IPS-18a (cell line): ENCODE results near the gene XAGE3.
"Not testable (repeated sequence)": the region's sequence is repeated elsewhere in the genome, so short reads cannot be mapped to it uniquely, and the experiment has no call there.

ENCODE experiments used
- H3K27ac ChIP-seq: one replicate; pipeline ENCODE4 v1.5.1; 2013; ENCODE audit warnings: low read length
- H3K27me3 ChIP-seq: one replicate; pipeline ENCODE4 v1.6.1; 2013; ENCODE audit warnings: mild to moderate bottlenecking, low read length; ENCODE audit not compliant: control insufficient read depth, insufficient read depth
- H3K36me3 ChIP-seq: one replicate; pipeline ENCODE4 v1.6.1; 2013; ENCODE audit warnings: low read depth, low read length; ENCODE audit not compliant: control insufficient read depth
- H3K4me1 ChIP-seq: one replicate; pipeline ENCODE4 v1.6.1; 2013; ENCODE audit warnings: low read depth, low read length; ENCODE audit not compliant: control insufficient read depth
- H3K4me3 ChIP-seq: one replicate; pipeline ENCODE4 v1.5.1; 2013; ENCODE audit warnings: low read length
- H3K9ac ChIP-seq: one replicate; pipeline ENCODE4 v1.6.1; 2013; ENCODE audit warnings: mild to moderate bottlenecking, low read length, moderate library complexity
- H3K9me3 ChIP-seq: one replicate; pipeline ENCODE4 v1.6.1; 2013; ENCODE audit warnings: low read depth, low read length; ENCODE audit not compliant: control insufficient read depth

The XAGE3 gene, protein sequence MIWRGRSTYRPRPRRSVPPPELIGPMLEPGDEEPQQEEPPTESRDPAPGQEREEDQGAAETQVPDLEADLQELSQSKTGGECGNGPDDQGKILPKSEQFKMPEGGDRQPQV

GRCh38 chrX:52867610-52868348 lies at the start of gene XAGE3:
XAGE3 (minus strand) TSS chrX:52868083; CDS start chrX:52867133, 950 bp downstream.
- Histone ChIP-seq H3K27me3 (no peaks in the 10 kb centered on the region), H3K27ac (no peak within 1 kb of the TSS), H3K4me1 (no peaks in the 10 kb centered on the region), H3K36me3 (no peaks in the 10 kb centered on the region), H3K4me3 (no peak within 1 kb of the TSS), H3K9me3 (peaks cover 4% of the 10 kb centered on the region), H3K9ac (no peak within 1 kb of the TSS)

DNA sequence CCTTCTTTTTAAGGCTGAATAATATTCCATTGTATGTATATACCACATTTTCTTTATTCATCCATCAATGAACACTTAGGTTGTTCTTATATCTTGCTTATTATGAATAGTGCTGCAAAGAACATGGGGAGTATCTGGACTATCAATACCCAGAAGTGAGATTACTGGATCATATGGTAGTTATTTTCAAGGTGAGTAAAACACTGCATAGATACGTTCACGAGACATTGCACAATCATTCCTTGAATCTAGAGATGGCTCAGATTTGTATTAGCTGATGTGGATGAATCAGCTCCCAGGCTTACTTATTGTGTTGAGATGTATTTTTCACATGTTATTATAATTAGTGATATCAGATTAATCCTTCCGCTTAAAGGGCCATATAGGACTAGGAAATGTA lies 46.8 kb upstream of the XAGE3 start:
- not testable (repeated sequence) for H3K27me3 ChIP-seq, H3K4me1 ChIP-seq, H3K27ac ChIP-seq, H3K9me3 ChIP-seq, H3K9ac ChIP-seq, H3K36me3 ChIP-seq, H3K4me3 ChIP-seq

DNA sequence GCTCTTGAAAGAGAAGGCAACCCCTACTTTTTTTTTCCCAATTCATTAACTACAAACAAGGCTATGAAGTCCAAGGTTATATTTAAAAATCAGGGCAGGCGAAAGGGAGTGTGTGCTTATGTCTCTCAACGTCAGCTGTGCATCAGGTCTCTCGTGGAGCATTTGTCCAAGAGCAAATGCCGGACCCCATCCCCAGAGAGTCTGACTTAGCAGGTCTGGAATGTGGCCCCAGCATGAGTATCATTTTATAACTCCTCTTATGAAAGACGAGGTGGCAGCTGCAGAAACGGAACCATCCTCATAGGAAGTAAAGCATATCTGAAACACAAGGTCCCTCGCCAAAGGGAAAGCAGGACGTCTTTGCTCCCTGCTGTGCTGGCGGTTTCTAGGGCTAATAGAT lies 45.8 kb upstream of the XAGE3 start:
- H3K27ac ChIP-seq = not testable (repeated sequence)

DNA sequence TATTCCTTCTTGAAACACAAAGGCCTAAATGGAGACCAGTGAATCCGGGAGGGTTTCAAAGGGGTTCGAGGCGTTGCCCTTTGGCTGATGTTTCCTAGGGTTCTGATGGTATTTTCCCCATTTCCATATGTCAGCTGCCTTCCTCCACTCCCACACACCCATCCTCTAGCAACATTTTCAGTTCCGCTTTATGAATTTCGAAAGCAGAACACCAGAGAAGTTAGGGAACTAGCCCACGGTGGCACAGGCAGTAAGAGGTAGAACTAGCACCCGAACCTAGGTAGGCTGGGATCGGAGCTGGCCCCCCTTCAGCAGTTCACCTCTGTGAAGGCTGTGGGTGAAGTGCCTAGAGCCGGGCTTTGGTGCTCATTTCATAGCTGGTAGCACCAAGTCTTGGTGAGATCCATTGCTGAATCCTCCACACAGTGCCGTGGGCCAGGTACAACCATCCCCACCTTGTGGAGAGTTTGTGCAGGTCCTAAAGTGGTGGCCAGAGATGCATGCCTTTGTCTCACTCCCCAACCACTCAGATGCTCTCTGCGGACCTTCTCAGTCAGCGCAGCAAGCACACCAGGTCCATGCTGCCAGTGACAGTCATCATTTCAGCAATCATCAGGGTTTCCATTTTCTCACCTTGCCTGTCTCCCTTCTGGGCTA lies 41.6 kb upstream of the XAGE3 start:
- not testable (repeated sequence) for H3K27me3 ChIP-seq, H3K4me3 ChIP-seq, H3K27ac ChIP-seq, H3K9me3 ChIP-seq, H3K36me3 ChIP-seq, H3K9ac ChIP-seq, H3K4me1 ChIP-seq

More for the DNA sequence above, 45.8 kb upstream of the XAGE3 start:
- H3K4me3 ChIP-seq, H3K27me3 ChIP-seq, H3K9me3 ChIP-seq, H3K36me3 ChIP-seq, H3K4me1 ChIP-seq, H3K9ac ChIP-seq: not testable (repeated sequence)

GRCh38 chrX:52907900-52908299 lies 40.0 kb upstream of the XAGE3 start:
- H3K27me3 ChIP-seq, H3K9ac ChIP-seq, H3K27ac ChIP-seq, H3K4me3 ChIP-seq, H3K9me3 ChIP-seq, H3K4me1 ChIP-seq, H3K36me3 ChIP-seq: not testable (repeated sequence)

GRCh38 chrX:52907137-52907536 lies 39.3 kb upstream of the XAGE3 start:
- H3K9ac ChIP-seq, H3K4me1 ChIP-seq, H3K27ac ChIP-seq, H3K4me3 ChIP-seq, H3K9me3 ChIP-seq, H3K36me3 ChIP-seq, H3K27me3 ChIP-seq: not testable (repeated sequence)

DNA sequence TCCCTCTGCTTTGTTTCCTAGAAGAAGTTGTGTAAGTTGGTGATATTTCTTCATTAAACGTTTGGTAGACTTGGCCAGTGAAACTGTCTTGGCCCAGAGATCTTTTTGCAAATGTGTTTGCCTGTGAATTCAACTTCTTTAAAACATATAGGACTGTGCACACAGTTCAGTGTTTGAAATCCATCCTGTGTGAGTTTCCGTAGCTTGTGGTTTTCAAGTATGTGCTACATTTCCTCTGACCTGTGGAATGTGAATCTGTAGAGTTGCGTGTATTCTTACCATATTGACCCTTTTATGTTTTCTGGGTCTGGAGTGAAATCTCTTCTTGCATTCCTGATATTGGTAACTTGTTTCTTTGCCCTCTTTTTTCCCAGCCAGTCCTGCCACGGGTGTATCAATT lies 38.2 kb upstream of the XAGE3 start:
- not testable (repeated sequence) for H3K27ac ChIP-seq, H3K4me1 ChIP-seq, H3K9me3 ChIP-seq, H3K9ac ChIP-seq, H3K27me3 ChIP-seq, H3K4me3 ChIP-seq, H3K36me3 ChIP-seq

DNA sequence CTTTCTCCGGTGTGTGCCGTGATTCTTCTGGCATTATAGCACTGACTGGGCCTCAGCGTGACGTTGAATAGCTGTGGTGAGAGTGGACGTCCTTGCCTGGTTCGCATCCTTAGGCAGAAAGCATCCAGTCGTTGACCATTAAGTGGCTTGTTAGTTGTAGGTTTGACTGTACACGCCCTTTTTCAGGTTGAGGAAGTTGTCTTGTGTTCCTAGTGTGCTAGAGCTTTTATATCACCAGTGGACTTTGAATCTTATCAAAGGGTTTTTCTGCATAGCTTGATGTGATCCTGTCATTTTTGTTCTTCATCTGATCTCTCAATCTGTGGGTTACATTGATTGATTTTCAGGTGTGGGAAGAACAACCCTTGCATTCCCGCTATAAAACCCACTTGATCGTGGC lies 37.6 kb upstream of the XAGE3 start:
- not testable (repeated sequence) for H3K36me3 ChIP-seq, H3K27ac ChIP-seq, H3K27me3 ChIP-seq, H3K9me3 ChIP-seq, H3K4me1 ChIP-seq, H3K4me3 ChIP-seq, H3K9ac ChIP-seq

DNA sequence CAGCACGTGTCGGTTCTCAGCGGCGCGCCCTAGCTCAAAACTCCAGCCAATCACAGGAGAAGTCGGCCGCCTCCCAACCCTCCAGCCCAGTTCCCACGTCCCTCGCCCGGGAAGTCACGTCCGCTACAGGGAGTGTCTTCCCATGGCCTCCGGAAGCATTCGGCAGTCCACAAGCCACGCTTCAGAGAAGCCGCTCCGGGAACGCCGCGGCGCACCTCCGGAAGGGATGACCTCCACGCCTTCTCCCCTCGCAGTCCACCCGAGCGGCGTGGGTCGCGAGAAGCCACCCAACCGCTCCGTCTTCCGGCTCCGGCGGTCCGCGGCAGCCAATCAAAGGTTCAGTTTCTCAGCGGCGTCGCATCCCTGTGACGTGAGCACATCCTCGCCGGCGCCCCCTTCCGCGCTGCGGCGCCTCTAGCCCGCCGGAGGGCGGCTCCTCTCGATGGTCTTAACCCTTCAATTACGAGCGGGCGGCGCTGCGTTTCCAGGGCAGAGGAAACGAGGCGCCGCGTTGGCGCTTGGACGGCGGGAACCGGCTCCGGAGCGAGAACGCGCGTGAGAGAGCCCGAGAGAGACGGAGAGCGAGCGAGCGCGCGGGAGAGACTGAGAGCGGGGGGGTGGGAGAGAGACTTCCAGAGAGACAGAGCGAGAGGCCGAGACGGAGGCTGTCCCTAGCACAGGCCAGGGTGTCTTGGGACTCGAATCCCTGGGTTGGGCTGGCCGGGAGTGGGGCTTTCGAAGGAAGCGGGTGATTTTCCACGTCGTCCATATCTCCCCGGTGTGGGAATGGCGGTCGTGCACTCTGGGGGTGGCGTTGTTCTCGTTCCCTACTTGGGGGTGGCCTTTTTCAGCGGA lies 29.2 kb upstream of the XAGE3 start, which contains the start of gene FAM156B:
FAM156B (plus strand) TSS at position 476 of the 855 bp plus-strand sequence. CDS start 9,896 bp downstream, outside the sequence.
- not testable (repeated sequence) for H3K4me1 ChIP-seq, H3K9ac ChIP-seq, H3K4me3 ChIP-seq, H3K36me3 ChIP-seq, H3K27me3 ChIP-seq, H3K27ac ChIP-seq, H3K9me3 ChIP-seq

DNA sequence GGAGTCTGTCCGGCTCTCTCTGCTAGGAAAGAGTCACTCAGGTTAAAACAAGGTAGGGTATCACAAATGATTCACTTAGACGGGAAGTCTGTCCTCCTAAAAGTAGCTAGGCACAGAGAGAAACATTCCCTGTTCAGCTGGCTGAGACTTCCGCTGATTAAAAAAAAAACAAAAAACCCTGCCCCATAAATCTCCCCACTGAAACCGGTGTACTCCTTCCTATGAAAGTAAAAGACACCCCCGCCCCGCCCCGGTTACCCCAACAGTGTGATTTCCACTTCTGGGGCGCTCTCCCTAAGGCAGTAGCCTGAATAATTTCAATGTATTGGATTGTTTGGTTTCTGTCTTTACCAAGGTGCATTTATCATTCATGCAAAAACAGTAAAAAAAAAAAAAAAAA lies 28.6 kb upstream of the XAGE3 start:
- not testable (repeated sequence) for H3K4me1 ChIP-seq, H3K36me3 ChIP-seq, H3K27me3 ChIP-seq, H3K4me3 ChIP-seq, H3K9me3 ChIP-seq, H3K27ac ChIP-seq, H3K9ac ChIP-seq

DNA sequence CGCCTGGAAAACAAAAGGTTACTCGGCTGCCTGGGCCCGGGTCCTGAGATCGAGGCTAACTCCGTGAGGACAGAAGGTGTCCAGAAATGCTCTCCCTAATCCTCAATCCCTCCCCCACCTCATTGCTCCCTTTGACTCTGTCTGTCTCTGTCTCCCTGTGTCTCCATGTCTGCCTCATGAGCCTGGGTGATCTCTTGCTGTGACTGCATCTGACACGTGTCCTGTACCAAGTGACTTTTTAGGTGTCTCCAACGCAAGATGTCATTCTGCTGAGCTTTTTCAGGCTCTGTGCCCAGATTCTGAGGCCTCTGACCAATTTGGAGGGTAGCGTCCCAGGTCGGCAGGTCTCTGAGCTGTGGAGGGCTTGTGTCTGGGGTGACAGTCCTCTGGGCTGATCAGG lies 20.2 kb upstream of the XAGE3 start:
- H3K27me3 ChIP-seq, H3K4me3 ChIP-seq, H3K9ac ChIP-seq, H3K9me3 ChIP-seq, H3K4me1 ChIP-seq, H3K36me3 ChIP-seq, H3K27ac ChIP-seq: not testable (repeated sequence)
